NCI-H748 (cell line): Measurements from ENCODE around the gene ADAM19.
A peak's percentile ranks its signal among the peaks of the same experiment; 100 is the strongest.

Experiments
- DNase-seq: peaks from one replicate; lab custom pipeline; 2025; ENCODE audit not compliant: unreplicated experiment; lab: John Stamatoyannopoulos, UW

ADAM19 gene

GRCh38 chr5:157597277-157597676, 21.7 kb upstream of the ADAM19 start:
- no peak for DNase-seq

GRCh38 chr5:157596487-157596886, 20.9 kb upstream of the ADAM19 start:
- DNase-seq = no peak

GRCh38 chr5:157594675-157595459, 19.3 kb upstream of the ADAM19 start:
- DNase-seq = no peak

GRCh38 chr5:157594257-157594656, 18.7 kb upstream of the ADAM19 start:
- DNase-seq = no peak

- no peak for DNase-seq
Measured at GRCh38 chr5:157593052-157593757, 17.6 kb upstream of the ADAM19 start.

- DNase-seq = no peak
Measured at GRCh38 chr5:157592594-157592993, 17.0 kb upstream of the ADAM19 start.

- DNase-seq = no peak
Measured at GRCh38 chr5:157590478-157590877, 14.9 kb upstream of the ADAM19 start.

GRCh38 chr5:157584628-157585027, 9.1 kb upstream of the ADAM19 start:
- no peak for DNase-seq

- no peak for DNase-seq
Measured at GRCh38 chr5:157582731-157583620, 7.4 kb upstream of the ADAM19 start.

GRCh38 chr5:157581901-157582300, 6.3 kb upstream of the ADAM19 start:
- no peak for DNase-seq

GRCh38 chr5:157578079-157578780, 2.7 kb upstream of the ADAM19 start:
- no peak for DNase-seq

GRCh38 chr5:157576678-157577077, 1.1 kb upstream of the ADAM19 start:
- DNase-seq = no peak

GRCh38 chr5:157574456-157575380, 857 bp downstream of the ADAM19 start:
- peak; percentile 66 for DNase-seq

GRCh38 chr5:157571357-157571827, 4.2 kb downstream of the ADAM19 start:
- no peak for DNase-seq

- no peak for DNase-seq
Measured at GRCh38 chr5:157570531-157571200, 4.9 kb downstream of the ADAM19 start.

GRCh38 chr5:157568720-157569119, 6.9 kb downstream of the ADAM19 start:
- DNase-seq = no peak

- no peak for DNase-seq
Measured at GRCh38 chr5:157568222-157568621, 7.4 kb downstream of the ADAM19 start.

- DNase-seq = no peak
Measured at GRCh38 chr5:157566902-157567489, 8.6 kb downstream of the ADAM19 start.
